NOMO-1 treated with DMSO at 0.1 percent for 48 hours (cell line): Measurements from ENCODE around the gene PAQR9.

Source experiments
- DNase-seq: peaks from one replicate; lab custom pipeline; 2025; ENCODE audit not compliant: unreplicated experiment; lab: John Stamatoyannopoulos, UW

PAQR9 gene

DNA sequence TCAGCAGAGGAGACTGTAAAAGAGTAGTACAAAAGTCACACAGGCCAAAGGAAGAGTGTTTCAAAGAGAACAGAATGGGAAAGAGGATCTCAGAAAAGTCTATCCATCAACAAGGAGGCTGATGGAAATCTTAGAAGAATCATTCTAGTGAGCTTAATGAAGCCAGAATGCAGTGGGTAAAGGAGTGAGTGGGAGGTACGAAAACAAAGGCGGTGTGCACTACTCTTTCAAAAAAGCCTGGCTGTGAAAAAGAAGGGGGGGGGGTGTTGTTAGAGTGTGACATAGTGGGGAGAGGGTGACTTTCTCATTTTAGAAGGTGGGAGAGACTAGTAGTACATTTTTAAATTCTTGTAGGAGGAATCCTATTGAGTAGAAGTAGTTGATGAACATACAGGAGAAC, 11.7 kb downstream of the PAQR9 start:
- no peak for DNase-seq

DNA sequence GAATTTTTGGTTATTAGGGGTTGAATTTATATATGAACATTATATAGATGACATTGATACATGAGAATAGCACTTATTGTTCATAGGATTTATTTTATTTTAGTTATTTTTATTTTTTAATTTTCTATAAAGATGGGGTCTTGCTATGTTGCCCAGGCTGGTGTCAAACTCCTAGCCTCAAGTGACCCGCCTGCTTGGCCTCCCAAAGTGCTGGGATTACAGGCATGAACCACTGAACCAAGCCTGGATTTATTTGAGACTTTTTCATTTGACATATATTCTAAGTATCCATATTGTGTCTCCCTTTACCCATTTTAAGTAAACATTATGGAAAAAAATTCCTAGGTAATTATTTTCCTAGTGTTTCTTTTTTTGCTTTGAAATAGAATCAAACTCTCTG, 12.5 kb downstream of the PAQR9 start:
- no peak for DNase-seq

DNA sequence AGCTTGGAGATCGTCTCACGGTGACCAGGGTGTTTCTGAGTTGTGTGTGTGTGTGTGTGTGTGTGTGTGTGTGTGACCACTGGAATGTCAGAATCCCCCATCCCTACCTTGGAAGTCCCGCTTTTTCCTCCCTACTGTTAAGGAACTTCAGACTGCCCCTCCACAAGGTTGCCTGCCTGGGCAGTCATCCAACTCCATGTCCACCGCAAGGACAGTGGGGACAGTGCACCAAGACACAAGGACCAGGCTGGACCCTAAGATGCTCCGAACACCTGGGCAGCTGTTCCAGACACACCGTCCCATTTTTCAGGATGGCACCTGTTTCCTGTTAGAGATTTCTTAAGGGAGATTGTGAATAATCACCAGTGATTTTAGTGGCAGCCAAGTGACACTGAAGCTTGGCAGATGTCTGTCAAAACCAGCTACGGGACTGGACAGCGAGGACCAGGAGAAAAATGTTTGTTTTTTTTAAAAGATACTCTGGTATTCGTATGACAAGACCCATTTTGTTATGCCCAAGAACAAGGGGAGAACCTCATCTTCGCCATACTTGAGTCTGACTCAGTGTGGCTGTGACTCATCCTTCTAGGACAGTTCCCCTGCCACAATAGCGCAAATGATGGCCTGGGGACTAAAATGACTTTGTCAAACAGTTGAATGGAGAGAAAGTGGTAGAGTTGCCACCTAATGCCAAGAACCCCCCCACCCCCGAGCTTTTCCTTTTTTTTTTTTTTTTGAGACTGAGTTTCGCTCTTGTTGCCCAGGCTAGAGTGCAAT, 15.5 kb downstream of the PAQR9 start:
- peak; percentile 15 for DNase-seq

DNA sequence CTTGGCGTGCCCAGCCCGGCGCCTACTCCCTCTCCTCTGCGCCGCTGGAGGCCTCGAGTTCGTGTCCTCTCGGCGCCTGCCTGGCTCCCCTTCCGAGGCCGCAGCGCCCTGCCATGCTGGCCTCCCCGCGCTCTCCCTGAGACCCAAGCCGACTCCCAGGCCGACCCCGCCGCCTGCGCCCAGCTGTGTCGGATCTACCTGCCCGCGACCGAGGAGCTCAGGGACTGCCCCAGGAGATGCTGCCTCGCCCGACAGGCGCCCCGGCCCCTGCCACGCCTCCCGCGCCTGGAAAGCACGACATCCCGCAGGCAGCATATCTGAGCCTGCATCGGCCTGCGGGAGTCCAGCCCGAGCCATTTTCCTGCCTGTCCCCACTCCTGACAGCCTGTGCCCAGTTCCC, 16.1 kb downstream of the PAQR9 start:
- no peak for DNase-seq

DNA sequence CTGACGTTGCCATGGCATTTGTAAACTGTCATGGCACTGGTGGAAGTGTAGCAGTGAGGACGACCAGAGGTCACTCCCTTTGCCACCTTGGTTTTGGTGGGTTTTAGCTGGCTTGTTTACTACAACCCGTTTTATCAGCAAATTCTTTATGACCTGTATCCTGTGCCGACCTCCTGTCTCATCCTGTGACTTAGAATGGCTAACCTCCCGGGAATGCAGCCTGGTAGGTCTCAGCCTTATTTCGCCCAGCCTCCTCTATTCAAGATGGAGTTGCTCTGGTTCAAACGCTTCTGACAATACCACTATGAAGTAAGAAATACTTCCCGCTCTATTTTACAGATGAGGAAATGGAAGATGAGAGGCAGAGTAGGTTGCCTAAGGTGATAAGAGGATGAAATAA, 16.6 kb downstream of the PAQR9 start:
- DNase-seq, result no peak

DNA sequence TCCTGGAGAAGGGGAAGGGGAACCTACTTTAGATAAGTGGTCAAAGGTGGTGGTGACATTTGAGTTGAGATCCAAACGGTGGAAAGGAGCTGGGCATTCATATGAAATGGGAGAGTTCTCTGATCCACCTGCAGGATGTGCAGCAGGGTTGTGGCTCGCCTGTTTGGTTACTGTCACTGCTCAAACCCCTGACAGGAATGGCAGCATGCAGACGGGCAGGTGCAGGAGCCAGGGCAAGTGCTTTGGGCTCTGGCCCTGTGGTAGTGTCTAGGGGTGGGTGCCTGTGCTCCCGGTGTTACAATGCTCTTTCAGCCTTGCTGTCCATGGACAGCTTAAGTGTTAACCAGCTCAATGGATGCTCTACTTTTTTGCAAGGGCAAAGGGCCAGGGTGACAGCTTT, 18.5 kb downstream of the PAQR9 start:
- no peak for DNase-seq

DNA sequence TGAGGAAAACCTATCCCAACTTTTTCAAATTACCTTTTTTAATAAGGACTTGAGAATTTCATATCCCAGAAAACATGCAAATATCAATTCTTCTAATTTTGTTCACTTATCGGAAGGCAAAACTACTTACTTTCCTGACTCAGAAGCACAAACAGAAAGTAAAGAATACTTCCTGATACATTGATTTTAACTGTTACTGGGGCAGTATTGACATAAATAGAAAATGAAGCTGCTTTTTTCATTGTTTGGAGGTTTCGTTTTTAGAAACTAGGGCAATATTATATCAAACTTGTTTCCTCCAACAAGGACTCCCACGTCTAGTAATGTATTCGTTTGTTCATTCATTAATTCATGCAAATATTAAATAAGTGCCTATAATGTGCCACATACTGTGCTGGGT, 19.1 kb downstream of the PAQR9 start:
- DNase-seq, result no peak

DNA sequence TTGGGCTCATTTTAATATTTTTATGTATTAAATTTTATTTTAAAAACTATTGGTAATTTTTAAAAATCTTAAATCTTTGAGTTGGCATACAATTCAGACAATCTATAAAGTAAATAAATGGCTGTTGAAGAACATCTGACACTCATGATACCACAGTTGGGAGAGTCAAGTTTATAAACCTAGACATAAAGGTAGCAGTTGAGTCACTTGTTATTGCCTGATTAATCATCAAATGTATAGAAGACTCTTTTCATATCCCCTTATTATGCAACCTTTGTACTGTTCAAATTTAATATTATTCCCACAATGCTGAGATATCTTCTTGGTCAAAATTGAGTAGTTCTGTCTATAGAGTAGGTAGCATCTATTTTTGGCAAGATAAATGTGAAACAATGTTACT, 19.6 kb downstream of the PAQR9 start:
- DNase-seq, result no peak

DNA sequence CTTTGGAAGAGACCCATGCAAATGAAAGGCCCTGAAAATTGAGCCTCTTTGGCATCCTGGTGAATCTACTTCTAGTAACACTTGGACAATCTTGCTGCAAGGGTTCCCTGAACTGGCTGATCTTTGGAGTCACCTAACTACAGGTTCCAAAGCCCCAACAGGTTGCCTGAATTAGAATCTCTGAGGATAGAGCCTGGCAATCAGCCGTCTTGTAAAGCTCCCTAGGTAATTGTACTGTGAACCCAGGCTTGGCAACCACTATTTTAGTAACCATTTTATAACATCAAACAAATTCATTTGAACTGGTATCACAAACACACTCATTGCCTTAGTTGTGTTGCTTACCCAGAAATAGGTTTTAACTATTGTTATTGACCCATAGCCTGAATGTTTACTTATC, 20.1 kb downstream of the PAQR9 start:
- DNase-seq, result no peak

DNA sequence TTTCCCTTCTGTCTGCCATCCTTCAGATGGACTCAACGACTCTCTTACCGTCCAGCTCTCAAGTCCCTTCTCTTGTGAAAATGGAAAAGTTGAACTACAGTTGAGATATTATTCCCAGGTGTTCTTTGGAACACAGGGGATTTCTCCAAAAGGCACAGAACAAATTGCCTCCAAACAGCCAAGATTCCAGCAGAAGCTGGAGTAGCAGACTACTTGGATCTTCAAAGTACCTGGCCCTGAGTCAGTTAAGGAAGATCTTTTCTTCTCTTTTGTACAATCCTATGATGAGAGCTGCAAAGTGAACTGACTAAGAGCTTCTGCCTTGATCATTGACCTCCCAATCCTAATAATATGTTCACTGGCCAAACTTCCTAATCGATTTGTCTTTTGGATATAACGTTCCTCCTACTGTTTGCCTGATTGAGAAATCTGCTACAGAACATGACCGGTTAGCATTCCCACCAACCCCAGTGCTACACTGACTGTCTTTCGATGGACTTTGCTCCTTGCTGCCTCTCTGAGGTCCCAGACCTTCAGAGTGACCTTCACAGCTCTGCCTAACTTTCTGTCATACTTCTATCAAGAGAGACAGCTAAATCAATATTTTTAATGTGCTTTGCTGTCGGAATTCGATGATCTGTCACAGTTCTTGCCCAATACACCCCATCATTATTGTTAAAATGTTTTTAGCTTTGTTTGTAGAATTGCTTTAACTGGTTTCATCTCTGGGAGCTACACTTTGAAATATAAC, 21.9 kb downstream of the PAQR9 start:
- no peak for DNase-seq

DNA sequence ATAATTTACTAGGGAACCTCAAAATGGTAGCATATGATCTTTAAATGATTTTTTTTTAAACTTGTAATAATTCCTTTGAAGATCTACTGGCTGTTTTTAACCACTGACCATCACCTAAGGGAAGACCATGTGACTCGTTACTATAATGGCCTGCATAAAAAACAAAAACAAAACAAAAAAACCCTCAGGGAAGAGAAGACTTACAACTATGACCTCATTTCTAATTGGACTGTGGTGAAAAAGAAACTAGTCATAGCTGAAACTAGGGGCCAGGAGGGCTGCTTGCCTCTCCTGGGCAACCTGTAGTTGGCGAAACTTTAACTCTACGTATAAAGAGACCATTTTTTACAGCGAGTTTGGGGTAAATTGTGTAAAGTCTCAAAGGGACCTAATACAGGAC, 23.0 kb downstream of the PAQR9 start:
- no peak for DNase-seq

DNA sequence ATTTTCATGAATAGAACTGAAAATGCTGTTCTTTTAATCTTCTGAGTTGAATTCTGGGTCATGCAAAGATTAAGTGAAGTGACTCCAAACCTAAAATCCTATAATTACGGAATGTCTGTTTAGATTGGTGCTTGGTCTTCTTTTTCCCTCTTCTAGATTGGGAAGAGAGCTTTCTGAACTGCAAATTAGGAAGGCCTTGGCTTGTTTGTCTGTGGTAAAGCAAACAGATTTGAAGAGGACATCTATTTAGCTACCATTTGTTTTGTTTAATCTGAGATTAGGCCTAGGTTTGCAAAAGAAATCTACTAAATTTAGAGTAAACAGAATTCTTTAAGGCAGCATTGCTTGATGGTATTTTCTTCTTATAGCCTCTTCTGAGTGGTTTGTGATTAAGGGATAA, 23.5 kb downstream of the PAQR9 start:
- DNase-seq, result no peak

DNA sequence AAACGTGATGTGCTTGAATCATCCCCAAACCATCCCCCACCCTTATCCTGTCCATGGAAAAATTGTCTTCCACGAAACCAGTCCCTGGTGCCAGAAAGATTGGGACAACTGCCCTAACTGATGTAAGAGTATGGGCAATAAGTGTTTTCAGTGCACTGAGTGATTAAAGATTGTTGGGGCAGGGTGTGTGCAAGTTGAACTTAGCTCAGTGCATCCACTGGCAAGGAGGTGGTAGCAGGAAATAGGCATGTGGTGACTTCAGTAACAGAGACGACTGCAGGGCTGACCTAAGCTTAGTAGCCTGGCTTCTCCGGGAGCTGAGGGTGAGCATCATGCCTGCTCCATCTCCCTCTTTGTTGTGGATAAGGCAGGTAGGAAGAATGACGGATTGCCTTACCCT, 27.5 kb downstream of the PAQR9 start:
- no peak for DNase-seq

DNA sequence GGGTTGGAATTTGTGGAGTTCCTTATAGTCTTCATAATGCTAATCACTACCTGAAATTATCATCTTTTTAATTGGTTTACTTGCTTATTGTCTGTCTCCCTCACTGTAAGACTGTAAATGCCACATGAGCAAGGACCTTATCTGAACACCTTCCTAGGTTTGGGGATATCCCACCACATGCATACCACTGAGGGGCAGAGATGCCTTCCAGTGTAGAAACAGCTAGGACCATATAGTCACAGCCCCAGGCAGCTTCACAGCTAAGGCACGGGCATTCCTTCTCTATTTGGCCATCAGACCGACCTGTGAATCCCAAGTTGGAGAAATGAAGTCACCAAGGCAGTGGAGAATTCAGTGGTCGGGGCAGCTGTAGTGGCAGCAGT, 28.6 kb downstream of the PAQR9 start:
- DNase-seq, result no peak

DNA sequence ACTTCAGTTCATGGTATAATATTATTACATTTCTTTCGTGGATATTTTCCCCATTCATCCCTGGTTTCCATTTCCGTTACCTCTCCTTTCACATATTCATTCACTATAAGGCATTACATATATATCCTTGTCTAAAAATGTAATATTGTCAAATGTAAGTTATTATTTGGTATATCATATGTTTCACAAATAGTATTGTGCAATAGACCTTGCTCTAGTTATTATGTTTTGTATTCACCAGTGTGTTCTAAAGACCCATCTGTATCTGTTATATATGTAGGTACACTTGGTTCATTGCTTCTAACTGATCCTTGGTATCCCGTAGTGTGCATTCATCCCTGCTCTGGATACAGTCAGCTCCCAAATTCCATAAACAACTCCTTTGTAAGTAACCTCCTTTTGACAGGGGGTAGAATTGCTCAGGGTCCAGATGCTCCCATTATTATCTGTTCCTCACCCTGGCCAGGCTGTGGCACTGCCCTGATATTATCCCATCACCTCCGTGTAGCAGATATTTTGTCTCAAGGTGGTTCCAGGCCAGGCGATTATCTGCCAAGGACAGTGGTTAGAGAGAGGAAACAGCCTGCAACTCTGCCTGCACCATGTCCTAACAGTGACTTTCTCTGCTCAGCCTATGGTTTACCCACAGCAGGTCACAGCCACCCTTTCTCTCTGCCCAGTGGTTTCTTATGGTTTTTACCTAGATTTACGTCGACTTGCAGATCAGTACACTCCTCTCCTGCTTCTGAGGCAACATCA, 29.2 kb downstream of the PAQR9 start:
- no peak for DNase-seq

DNA sequence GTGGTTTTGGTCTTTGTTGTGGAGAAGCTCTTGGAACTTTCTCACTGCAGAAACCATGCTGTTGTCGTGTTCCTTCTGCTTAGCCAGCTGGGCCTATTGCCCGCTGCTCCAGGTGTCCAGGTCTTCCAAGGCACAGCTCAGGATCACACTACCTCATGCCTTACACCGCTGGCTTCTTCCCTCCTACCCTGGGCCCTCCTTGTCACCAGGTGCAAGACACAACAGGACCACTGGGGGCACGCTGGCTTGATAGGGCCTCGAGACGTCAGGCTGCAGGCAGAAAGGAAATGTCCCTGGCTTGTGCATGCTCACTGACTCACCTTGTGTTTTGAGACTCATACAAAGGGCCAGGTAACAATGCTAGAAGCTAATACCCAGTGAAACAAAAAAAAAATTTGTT, 32.3 kb downstream of the PAQR9 start:
- DNase-seq, result peak; percentile 4

DNA sequence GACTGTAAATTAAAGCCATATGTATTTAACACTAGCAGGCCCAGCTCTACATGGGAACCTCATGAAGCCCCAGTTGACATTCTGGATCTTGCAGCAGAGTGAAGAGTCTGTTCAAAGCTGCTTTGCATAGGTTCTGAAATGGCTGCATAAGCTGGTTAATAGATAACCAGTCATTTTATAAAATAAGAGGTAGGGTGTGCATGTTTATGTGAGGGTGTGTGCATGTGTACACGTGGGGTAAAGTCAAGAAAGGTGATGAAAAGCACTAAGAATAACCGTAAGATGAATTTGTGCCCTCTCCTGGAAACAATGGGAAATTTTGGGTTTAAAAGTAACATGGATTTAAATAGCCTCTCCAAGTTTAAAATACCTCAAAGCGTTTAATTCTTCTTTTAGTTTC, 33.0 kb downstream of the PAQR9 start:
- no peak for DNase-seq

DNA sequence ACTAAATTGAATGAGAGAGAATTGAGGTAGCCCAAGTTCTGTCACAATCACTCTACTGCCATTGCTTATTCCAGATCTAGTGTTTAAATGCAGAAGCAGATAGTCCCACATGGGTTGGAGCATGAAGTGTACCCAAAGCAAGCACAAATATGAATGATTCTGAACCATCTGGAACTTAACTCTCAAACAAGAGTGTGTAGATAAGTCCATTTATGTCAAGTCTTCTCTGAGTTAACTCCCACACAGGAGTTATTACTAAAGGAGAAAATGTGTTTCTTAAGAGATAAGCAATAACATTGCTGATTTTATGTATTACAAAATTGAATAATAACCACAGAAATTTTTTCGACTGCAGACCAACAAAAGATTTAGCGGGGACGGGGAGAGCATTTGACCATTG, 33.6 kb downstream of the PAQR9 start:
- no peak for DNase-seq

DNA sequence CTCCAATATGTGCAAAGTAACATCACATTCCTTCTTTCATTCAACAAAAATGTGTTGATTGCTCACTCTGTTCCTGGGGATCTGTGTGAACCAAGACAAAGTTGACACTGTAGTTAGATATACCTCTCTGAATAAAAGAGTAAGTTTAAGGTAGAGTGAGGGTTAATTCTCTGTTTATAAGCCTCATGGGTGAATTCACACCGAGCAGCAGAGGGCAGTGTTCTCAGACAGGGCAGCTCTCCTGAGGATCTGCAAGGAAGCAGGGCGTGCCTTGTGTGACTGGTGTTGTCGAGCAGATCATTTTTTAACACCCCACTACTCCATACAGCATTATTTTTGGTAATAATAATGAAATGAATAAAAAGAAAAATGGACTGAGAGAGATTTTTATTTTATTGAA, 34.4 kb downstream of the PAQR9 start:
- peak; percentile 86 for DNase-seq

DNA sequence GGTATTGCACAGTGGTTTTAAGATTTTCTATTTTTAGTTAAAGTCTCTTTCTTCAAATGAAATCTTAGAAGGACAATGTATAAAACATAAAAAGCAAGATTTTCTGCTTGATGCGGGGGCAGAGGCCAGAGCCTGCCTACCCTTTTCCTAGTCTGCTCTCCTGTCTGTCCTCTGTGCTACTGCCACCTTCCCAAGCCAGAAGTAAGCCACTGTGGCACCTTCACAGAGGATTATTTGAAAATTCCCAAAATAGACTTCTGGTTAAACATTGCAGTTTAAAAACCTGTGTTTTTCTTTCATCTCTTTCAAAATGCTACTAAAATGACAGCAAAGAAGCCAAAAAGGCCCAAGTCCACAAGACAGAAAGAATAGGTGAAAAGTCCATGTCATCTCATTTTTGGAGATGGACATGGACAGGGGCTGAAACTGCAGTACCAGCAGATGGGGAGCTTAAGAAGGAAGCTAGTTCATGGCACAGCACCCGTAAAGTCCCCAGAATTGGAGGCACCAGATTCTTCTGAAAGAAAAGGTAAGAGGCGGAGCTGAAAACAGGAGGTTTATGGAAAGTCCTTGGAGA, 37.0 kb downstream of the PAQR9 start:
- no peak for DNase-seq

DNA sequence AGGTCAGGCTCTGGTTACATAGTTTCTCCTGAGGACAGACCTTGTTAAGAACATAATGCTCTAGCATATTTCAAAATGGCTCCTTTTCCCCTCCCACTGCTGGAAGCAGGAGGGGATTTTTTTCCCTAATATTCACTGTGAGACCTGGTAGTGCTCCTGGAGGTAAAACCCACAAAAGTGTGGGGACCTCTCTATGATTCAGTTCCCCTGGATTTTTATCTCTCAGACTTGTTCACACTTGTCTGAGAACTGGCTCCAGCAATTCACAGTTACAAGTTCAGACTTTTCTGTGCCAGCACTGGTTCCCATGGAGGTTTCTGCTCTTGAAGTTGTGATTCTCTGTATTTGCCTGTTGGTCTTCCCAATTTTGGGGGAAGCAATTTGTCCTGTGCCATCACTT, 38.3 kb downstream of the PAQR9 start:
- DNase-seq, result no peak

DNA sequence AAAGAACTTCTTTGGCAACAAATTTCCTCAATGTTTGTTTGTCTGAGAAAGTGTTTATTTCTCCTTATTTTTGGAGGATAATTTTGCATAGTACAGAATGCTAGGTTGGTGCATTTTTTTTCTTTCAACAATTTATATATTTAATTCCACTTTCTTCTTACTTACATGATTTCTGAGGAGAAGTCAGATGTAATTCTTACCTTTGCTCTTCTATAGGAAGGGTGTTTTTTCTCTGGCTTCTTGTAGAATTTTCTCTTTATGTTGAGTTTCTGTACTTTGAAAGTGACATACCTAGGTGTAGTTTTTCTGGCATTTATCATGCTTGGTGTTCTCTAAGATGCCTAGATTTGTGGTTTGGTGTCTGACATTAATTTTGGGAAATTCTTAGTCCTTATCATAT, 39.8 kb downstream of the PAQR9 start:
- DNase-seq, result no peak
